GM12878 (cell line): ENCODE results near the gene DOK1. TPM values are rescaled to one million over a fixed set of nuclear protein-coding genes. Genes with fewer than 3 reads are reported as not detected.

Experiments
- ATAC-seq: fragments of 200-7000 bp; cut with Tn5 transposase; 3 replicates; pipeline ENCODE4 v1.9.1; 2020; ENCODE audit warnings: mild to moderate bottlenecking, moderate library complexity
- BruUV-seq: library from RNA; stranded (reverse); fragments of 400-500 nt; replicated peaks from 2 replicates; lab custom pipeline; 2021; lab: Mats Ljungman, UMichigan
- CTCF ChIA-PET: fragments of 300-600 bp; sonication (Branson Sonifier 250); formaldehyde crosslinking; extraction: SDS; loops from one replicate; lab custom pipeline; 2021; ENCODE audit warnings: inconsistent platforms; lab: Yijun Ruan, JAX
- POLR2A ChIA-PET: fragments of 350-600 bp; formaldehyde crosslinking; extraction: SDS; loops from one replicate; lab custom pipeline; 2021; ENCODE audit warnings: inconsistent platforms; lab: Charles Lee
- RAD21 ChIA-PET: fragments of 300-600 bp; sonication (Branson Sonifier 250); formaldehyde crosslinking; loops from one replicate; lab custom pipeline; 2023; ENCODE audit warnings: antibody characterized with exemption; ENCODE audit not compliant: unreplicated experiment; lab: Charles Lee
- SMC1A ChIA-PET: fragments of 300-600 bp; sonication (Branson Sonifier 250); formaldehyde crosslinking; loops from one replicate; lab custom pipeline; 2023; ENCODE audit not compliant: unreplicated experiment, uncharacterized antibody; lab: Charles Lee
- DNase-seq: peaks from one replicate; pipeline ENCODE4 v3.0.0-alpha.2; 2011; ENCODE audit warnings: low read depth, low spot score
- FAIRE-seq: peaks from 3 replicates; lab custom pipeline; 2011; peaks lifted over from hg19 to GRCh38; lab: Jason Lieb, UNC
- H2AFZ ChIP-seq: 2 replicates; pipeline ENCODE4 v1.6.0; 2011; ENCODE audit warnings: low read depth, low read length, control low read depth; ENCODE audit not compliant: control insufficient read depth
- H3K27ac ChIP-seq: 2 replicates; pipeline ENCODE4 v1.5.1; 2011; ENCODE audit warnings: control low read depth; ENCODE audit not compliant: control insufficient read depth, insufficient read depth
- H3K27me3 ChIP-seq, 2 experiments: replicated peaks in 1 of 2; 2 replicates each; pipeline versions ENCODE4 v1.6.0 to v1.6.1; 2011; ENCODE audit warnings: low read length in 1 of 2; ENCODE audit not compliant: control insufficient read depth in 2 of 2, insufficient read depth in 2 of 2
- H3K36me3 ChIP-seq, 2 experiments: 2 replicates each; pipeline ENCODE4 v1.5.1; 2011; ENCODE audit warnings: low read length in 1 of 2; ENCODE audit not compliant: control insufficient read depth in 2 of 2, insufficient read depth in 2 of 2
- H3K4me1 ChIP-seq: 2 replicates; pipeline ENCODE4 v1.6.1; 2011; ENCODE audit warnings: mild to moderate bottlenecking, low read length, moderate library complexity, mixed read lengths; ENCODE audit not compliant: control insufficient read depth, insufficient read depth
- H3K4me2 ChIP-seq: 2 replicates; pipeline ENCODE4 v1.6.0; 2011; ENCODE audit warnings: control low read depth; ENCODE audit not compliant: control insufficient read depth, insufficient read depth
- H3K4me3 ChIP-seq: fragments of 200-600 bp; sonication (generic); 2 replicates; pipeline ENCODE4 v1.5.1; 2016
- H3K79me2 ChIP-seq: 2 replicates; pipeline ENCODE4 v1.6.0; 2011; ENCODE audit warnings: low read length; ENCODE audit not compliant: control insufficient read depth, insufficient read depth
- H3K9ac ChIP-seq: 2 replicates; pipeline ENCODE4 v1.8.0; 2011; ENCODE audit warnings: low read length, control low read depth, mixed read lengths; ENCODE audit not compliant: control insufficient read depth, insufficient read depth
- H3K9me3 ChIP-seq: replicated peaks from 3 replicates; pipeline ENCODE4 v1.5.1; 2011; ENCODE audit warnings: mild to moderate bottlenecking, low read length; ENCODE audit not compliant: control insufficient read depth, insufficient read depth
- H4K20me1 ChIP-seq: 2 replicates; pipeline ENCODE4 v1.6.0; 2011; ENCODE audit not compliant: control insufficient read depth, insufficient read depth
- CREB1 ChIP-seq: IDR thresholded peaks from 2 replicates; pipeline ENCODE4 v1.6.1; 2012; ENCODE audit warnings: low read depth, mild to moderate bottlenecking, inconsistent platforms
- FOXK2 ChIP-seq: fragments of 450-650 bp; IDR thresholded peaks from 2 replicates; pipeline ENCODE4 v1.6.1; 2017; ENCODE audit warnings: mild to moderate bottlenecking, moderate library complexity
- MYC ChIP-seq: IDR thresholded peaks from 2 replicates; pipeline ENCODE4 v1.6.1; 2011; ENCODE audit warnings: mild to moderate bottlenecking, low read length, moderate library complexity, inconsistent platforms; ENCODE audit not compliant: insufficient read depth, insufficient replicate concordance, insufficient read length, severe bottlenecking
- NFIC ChIP-seq: IDR thresholded peaks from 2 replicates; pipeline ENCODE4 v1.6.1; 2012; ENCODE audit warnings: low read depth, mild to moderate bottlenecking, inconsistent platforms, low read length, moderate library complexity
- NR2F1 ChIP-seq: fragments of 450-650 bp; conservative IDR thresholded peaks from 2 replicates; pipeline ENCODE4 v1.6.1; 2017; ENCODE audit warnings: mild to moderate bottlenecking
- POLR2A ChIP-seq: IDR thresholded peaks from 2 replicates; pipeline ENCODE4 v1.6.1; 2011; ENCODE audit warnings: low read depth, mild to moderate bottlenecking, low read length
- RAD21 ChIP-seq: IDR thresholded peaks from 2 replicates; pipeline ENCODE4 v1.6.1; 2011; ENCODE audit warnings: mild to moderate bottlenecking, low read depth, low read length, moderate library complexity; ENCODE audit not compliant: insufficient read depth
- RUNX3 ChIP-seq: IDR thresholded peaks from 2 replicates; pipeline ENCODE4 v1.6.1; 2012; ENCODE audit warnings: low read length, inconsistent platforms
- WGBS: methylation state at CpG from one replicate; pipeline ENCODE4 v1.1.6; 2016; ENCODE audit warnings: low lambda C conversion rate; ENCODE audit not compliant: insufficient replicate concordance, insufficient coverage; ENCODE audit errors: missing lambda C conversion rate; 5-methylcytosine and 5-hydroxymethylcytosine counted together
- in situ Hi-C: fragments of 300-500 bp; cut with MboI; formaldehyde crosslinking; loops from 9 replicates; pipeline ENCODE4 v1.14.3; 2018; ENCODE audit warnings: mixed read lengths
- intact Hi-C: fragments of 100-400 bp; cut with micrococcal nuclease; formaldehyde crosslinking; loops from one replicate; pipeline ENCODE4 v1.14.2; 2022; ENCODE audit not compliant: unreplicated experiment
- polyA plus RNA-seq, 11 experiments: library from polyadenylated mRNA; depleted of rRNA in 4 of 11; unstranded in 6 of 11; stranded (reverse) in 5 of 11; fragments of >200 nt; fragmentation: Nextera tagmentation in 4 of 11; fragmentation: Illumina TruSeq in 1 of 11; extraction: Ambion mirVana in 4 of 11; extraction: Trizol in 1 of 11; gene quantifications; 1 replicate in 1 of 11; 2 replicates in 10 of 11; pipeline versions ENCODE4 v1.2.1 to v1.2.3, GENCODE V29; 2011 to 2016; ENCODE audit warnings: inconsistent platforms in 2 of 11, missing spikeins in 2 of 11, low read depth in 1 of 11
- total RNA-seq, 4 experiments: library from RNA; depleted of rRNA in 3 of 4; stranded (reverse); fragments of >200 nt in 3 of 4; fragmentation: Illumina TruSeq in 1 of 4; extraction: Trizol in 1 of 4; gene quantifications; 2 replicates each; pipeline versions ENCODE4 v1.2.1 to v1.2.3, GENCODE V29; 2013 to 2021
- TF ChIP-seq, protein P1 (sequence below), 3 experiments: IDR thresholded peaks in 2 of 3; conservative IDR thresholded peaks in 1 of 3; 2 replicates each; pipeline ENCODE4 v1.5.1; 2011; ENCODE audit warnings: low read depth in 3 of 3, low read length in 3 of 3, mild to moderate bottlenecking in 3 of 3, control low read depth in 2 of 3, moderate library complexity in 2 of 3, inconsistent platforms in 1 of 3, mixed read lengths in 1 of 3; ENCODE audit not compliant: control insufficient read depth in 2 of 3, insufficient read depth in 1 of 3; ENCODE audit errors: extremely low read depth in 1 of 3
- TF ChIP-seq, protein P2 (sequence below): fragments of 450-650 bp; IDR thresholded peaks from 2 replicates; pipeline ENCODE4 v1.6.1; 2017; ENCODE audit warnings: borderline replicate concordance

DOK1 gene
- total and polyA plus RNA-seq, 10 of the 15 experiments (the other 5 are each of a cell fraction or from before 2014, with no cell fraction given): 1.4 to 104 (median 59.7) TPM

DNA sequence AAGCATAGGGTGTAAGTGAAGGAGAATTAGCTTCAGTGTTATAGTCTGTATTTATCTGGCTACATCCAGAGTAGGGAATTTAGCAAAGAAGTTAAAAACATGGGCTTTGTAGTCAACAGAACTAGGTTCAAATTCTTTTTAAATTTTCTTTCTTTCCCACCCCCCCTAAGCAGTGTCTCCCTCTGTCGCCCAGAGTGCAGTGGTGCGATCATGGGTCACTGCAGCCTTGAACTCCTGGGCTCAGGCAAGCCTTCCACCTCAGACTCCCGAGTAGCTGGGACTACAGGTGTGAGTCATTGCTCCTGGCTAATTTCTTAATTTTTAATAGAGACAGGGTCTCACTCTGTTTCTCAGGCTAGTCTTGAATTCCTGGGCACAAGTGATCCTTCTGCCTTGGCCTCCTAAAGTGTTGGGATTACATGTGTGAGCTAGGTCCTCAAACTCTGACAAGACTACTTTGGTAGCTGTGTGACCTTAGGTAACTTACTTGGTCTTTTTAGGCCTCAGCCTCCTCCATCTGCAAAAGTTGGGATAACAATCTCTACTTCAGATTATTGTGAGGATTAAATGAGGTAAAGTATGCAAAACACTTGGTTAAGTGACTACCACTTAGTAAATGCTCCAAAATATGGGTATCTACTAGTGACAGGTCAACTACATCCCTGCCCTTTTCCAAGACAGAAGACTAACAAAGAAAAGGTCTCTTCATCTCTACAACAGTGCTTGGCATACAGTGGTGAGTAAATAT lies 17.8 kb downstream of the DOK1 start:
- RAD21 ChIA-PET: interaction anchor here (1.0 to 10.3 kb wide), 8 partner anchors 15 to 114 kb away, joined by 3 to 152 read pairs (median 5); partner anchors contain the start of genes AUP1, CCDC142, HTRA2 and LOXL3
- intact Hi-C loops: no loop called here

More for the DNA sequence above, 17.8 kb downstream of the DOK1 start:
- ChIA-PET CTCF (interaction anchor here (0.7 to 17.4 kb wide), 13 partner anchors 15 to 116 kb away, joined by 4 to 281 read pairs (median 4); partner anchors contain the start of genes AUP1, CCDC142, HTRA2 and LOXL3), SMC1A (interaction anchor here (0.6 to 16.6 kb wide), 10 partner anchors 14 to 99 kb away, joined by 3 to 371 read pairs (median 5); partner anchors contain the start of gene MRPL53), POLR2A (interaction anchor here (0.6 to 25.0 kb wide), 8 partner anchors 13 to 387 kb away, joined by 3 to 441 read pairs (median 5); partner anchors contain the start of genes CCDC142, DOK1, LOXL3 and PCGF1)
- peak overlapping the region; percentile 83 for H3K27ac ChIP-seq
- in situ Hi-C loops: no loop called here
- no peak overlapping the region for H3K9ac ChIP-seq
- TF ChIP-seq MYC (no peak), NR2F1 (peak; percentile 74), RUNX3 (no peak), CREB1 (no peak), NFIC (no peak), POLR2A (no peak), FOXK2 (no peak), RAD21 (peak; percentile 35; the same call in 1 of the 2 replicates)
- TF ChIP-seq, protein P1, sequence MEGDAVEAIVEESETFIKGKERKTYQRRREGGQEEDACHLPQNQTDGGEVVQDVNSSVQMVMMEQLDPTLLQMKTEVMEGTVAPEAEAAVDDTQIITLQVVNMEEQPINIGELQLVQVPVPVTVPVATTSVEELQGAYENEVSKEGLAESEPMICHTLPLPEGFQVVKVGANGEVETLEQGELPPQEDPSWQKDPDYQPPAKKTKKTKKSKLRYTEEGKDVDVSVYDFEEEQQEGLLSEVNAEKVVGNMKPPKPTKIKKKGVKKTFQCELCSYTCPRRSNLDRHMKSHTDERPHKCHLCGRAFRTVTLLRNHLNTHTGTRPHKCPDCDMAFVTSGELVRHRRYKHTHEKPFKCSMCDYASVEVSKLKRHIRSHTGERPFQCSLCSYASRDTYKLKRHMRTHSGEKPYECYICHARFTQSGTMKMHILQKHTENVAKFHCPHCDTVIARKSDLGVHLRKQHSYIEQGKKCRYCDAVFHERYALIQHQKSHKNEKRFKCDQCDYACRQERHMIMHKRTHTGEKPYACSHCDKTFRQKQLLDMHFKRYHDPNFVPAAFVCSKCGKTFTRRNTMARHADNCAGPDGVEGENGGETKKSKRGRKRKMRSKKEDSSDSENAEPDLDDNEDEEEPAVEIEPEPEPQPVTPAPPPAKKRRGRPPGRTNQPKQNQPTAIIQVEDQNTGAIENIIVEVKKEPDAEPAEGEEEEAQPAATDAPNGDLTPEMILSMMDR (IDR thresholded peaks at IDR 0.05 in 2 of 3, conservative IDR thresholded peaks at IDR 0.05 in 1 of 3; ENCODE audit: control insufficient read depth in 2 of 3, extremely low read depth in 1 of 3, insufficient read depth in 1 of 3, low read depth in 3 of 3, low read length in 3 of 3): peak; percentile 4 to 46 (median 46); a peak in 3 of 6 replicates
- TF ChIP-seq, protein P2, sequence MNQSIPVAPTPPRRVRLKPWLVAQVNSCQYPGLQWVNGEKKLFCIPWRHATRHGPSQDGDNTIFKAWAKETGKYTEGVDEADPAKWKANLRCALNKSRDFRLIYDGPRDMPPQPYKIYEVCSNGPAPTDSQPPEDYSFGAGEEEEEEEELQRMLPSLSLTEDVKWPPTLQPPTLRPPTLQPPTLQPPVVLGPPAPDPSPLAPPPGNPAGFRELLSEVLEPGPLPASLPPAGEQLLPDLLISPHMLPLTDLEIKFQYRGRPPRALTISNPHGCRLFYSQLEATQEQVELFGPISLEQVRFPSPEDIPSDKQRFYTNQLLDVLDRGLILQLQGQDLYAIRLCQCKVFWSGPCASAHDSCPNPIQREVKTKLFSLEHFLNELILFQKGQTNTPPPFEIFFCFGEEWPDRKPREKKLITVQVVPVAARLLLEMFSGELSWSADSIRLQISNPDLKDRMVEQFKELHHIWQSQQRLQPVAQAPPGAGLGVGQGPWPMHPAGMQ: no peak
- no peaks in the 10 kb centered on the region for H3K9me3 ChIP-seq
- 0% methylated on average over 3 of the region's 3 CpGs for WGBS
- peak overlapping the region; percentile 30; the same call in 1 of the 2 replicates for H3K4me2 ChIP-seq
- H3K36me3 ChIP-seq: no peaks in the 10 kb centered on the region
- no peak overlapping the region for H3K4me3 ChIP-seq
- H3K4me1 ChIP-seq: peaks cover 79% of the 10 kb centered on the region
- no peaks in the 10 kb centered on the region for H4K20me1 ChIP-seq
- FAIRE-seq (no peak), ATAC-seq (peak; percentile 38), DNase-seq (no peak)
- H3K27me3 ChIP-seq: no peaks in the 10 kb centered on the region
- no peaks in the 10 kb centered on the region for H3K79me2 ChIP-seq
- H2AFZ ChIP-seq: peak overlapping the region; percentile 35
- no TSS peak for BruUV-seq
